GM19467 (cell line): Measurements from ENCODE around the gene BCL2.

Experiments used
- ATAC-seq: cut with Tn5 transposase; IDR thresholded peaks from one replicate; pipeline ENCODE4 v1.9.1; 2021; ENCODE audit warnings: mild to moderate bottlenecking, moderate library complexity; ENCODE audit not compliant: unreplicated experiment

The BCL2 gene

DNA sequence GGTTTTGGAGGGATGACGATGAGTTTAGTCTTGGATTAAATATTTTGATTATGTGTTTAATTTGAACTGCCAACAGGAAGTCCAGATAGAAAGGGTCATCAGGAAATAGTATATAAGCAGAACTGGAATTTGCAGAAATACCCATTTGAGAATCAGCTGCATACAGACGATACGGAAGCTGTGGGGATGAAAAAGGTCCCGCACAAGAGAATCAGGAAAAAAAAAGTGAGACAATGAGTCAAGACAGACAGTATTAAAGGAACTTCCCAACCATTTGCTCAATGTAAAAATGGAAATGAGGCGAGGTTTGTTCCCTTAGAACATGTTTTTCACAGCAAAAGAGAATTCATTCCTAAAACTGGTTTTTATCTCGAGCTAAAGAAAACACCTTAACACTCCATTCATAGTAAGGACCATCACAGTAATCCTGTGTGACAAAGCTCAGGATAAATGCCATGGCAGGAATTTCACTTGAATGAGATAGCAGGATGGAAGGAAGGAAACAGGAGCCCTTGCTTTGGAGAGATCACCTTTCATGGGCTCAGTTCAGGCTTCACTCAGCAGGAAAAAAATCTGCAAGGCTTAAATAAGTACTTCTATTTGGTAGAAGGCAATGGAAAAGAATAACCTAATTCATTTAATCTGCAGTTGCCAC is 29.3 kb downstream of the BCL2 start:
- ATAC-seq = no peak

DNA sequence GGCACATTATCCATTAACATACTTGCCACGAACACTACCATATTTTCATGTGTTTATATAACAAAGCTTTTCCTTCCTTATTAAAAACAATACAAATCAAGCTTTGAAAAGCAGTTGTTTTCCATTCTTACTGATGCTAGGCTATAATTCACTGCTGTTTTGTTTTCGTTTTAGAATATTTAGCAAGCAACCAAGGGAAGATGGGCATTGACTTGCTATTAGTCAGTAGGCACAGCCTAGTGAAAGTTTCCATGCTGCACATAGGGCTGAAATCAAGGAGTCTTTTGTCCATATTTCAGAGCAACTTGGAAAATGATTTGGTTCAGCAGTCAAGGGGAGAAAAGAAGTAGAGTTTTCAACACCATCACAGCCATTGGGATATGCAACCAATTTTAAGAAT is 31.3 kb downstream of the BCL2 start:
- ATAC-seq = no peak

DNA sequence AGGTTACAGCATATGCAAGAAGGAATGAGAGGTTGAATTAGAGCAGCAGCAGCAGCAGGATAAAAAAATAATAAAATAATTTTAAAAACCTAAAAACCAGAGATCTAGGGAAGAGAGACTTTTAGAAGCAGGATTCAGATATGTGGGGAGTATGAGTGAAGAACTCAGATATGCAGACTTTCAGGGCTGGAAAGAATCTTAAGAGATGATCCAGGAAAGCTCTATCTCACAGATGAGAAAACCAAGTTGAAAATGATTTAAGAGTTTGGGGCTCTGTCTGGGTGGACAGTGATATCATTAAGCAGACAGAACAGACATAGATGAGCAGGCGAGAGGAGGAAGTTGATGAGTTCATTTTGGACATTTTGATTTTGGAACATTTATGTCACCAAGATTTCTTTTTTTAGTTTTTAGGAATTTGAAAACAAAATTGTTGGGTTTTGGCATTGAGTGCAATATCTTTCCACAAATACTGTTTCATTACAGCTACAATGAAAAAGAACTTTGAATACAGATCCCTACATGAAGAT is 31.8 kb downstream of the BCL2 start:
- no peak for ATAC-seq

DNA sequence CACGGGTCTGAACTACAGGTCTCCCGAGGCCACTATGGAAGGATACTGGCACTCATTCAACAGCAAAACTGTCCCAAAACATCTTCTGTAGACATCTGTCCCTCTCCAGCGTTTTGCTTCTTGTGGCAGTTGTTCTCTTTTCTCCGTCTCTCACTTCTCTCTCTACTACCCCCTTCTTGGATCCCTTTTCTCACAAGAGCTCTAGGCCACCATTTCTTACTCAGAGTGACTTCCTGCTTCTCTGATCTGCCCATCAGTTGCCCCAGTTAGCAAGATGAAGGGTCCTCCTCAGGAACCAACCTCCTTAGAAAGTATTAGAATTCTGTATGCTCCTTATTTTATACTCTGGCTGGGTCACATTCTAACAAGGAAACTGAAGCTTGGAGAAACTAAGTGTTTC is 32.6 kb downstream of the BCL2 start:
- no peak for ATAC-seq

DNA sequence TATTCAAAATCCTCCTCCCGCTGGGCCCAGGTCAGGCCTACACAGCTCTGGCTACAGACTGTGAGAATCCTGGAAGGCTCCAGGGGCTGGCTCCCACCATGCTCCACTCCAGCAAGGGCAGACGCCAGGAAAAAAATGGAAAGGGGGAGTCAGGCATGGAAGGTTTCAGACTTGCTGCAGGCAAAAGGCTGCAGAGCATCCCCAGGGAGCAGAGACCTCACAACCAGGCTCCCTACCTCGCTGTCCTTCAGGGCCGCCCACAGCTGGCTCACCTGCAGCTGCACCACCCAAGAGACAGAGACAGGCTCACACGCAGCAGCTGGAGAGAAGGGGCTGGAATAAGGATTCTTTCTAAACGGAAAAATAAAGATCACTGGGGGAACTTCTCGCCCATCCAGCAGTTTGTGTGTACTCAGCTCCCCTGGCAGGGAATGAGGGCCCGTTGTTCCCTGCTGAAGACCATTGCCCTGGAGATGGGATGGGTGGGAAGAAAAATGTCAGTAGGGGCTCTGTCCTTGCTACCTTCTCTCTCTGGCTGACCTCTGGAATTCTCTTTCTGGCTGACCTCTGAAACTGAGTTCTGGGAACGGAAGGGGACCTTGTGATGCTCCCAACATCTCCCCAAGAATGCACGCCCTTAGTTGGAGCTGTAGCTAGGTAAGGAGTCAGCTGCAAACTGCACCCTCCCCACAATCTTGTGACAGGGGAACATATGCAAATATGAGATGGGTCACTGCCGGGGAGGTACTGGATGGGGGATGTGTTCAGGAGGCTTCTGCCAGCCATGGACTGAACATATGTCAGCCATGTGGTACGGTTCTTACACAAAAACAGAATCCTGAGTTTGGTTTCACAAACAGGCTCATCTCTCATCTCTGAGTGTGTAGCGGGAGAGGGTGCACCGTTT is 34.5 kb downstream of the BCL2 start:
- peak; percentile 95 for ATAC-seq

DNA sequence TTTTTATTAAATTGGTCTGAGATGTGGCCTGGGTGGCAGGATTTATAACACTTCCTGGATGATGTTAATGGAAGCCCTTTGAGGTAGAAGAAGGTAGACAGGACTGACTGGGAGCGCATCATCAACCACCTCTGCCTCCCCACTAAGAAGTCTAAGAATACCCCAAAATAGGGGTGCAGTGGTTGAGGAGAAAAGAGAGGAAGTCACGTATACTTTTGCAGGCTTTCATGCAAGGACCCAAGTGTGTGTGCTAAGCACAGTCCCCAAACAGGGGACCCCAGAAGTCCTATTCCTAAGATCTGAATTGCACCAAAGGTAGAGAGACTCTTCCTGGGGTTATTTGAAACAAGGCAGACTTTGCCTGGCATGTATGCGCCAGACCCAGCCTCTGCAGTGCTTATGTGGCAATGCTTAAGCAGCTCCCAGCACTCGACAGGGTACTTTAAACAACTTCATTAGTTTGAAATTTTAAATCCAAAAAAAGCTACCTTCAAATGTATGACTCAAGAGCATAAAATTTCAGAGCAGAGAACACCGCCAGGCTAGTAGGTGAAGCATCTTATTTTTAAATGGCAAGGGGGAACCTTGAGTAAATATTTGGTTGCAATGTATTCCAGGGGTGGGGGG is 35.3 kb downstream of the BCL2 start:
- no peak for ATAC-seq

DNA sequence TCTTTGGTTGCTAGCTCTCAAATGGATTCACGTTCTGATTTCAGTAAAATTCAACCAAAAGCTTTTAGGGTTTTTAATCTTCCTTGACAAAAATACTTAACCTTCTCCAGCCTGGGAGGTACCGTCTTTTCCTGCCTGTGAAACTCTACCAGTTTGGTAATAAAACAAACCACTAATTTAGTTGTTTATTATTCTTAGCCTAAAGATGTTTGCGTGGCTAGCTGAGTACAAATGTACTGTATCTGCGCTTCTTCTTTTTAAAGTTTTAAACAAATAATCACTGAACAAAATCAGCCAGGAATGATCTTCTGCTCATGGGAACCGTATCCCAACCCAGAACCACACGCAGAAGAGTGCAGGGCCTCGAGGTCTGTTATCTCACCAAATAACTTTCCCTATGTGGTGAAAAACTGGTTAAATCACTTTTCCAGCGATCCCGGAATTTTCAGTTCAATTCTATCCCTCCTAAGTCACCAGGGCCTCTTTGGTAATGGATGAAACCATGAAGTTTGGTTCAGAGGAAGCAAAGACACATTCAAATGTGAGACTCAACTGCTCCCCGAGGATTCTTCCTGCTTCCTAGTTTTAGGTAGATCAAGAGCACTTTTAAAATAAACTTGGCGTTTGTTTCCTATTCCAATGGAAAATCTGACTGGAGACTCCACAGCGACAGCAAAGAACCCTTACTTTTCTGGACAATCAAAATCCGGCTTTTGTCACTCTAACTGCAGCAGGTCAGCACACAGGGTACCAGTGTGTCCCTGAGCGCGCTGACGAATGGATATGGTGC is 36.1 kb downstream of the BCL2 start:
- ATAC-seq = no peak

DNA sequence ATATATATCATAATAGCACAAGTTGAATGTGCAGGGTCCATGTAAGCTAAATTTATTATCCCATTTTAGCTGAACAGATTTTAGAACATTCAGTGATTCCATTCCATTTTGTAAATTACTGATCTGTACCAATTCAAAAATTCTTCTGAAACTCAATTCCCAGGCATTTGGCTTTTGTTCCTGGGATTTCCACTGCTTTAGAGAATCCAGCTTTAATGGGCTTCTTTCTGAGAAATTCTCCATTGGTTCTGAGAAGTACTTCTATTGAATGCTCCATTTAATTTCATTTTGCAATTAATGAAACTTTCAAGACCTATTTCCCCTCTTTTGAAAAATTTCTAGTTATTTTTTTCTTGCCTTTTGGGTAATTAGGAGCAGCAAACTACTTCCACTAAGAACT is 36.8 kb downstream of the BCL2 start:
- no peak for ATAC-seq

DNA sequence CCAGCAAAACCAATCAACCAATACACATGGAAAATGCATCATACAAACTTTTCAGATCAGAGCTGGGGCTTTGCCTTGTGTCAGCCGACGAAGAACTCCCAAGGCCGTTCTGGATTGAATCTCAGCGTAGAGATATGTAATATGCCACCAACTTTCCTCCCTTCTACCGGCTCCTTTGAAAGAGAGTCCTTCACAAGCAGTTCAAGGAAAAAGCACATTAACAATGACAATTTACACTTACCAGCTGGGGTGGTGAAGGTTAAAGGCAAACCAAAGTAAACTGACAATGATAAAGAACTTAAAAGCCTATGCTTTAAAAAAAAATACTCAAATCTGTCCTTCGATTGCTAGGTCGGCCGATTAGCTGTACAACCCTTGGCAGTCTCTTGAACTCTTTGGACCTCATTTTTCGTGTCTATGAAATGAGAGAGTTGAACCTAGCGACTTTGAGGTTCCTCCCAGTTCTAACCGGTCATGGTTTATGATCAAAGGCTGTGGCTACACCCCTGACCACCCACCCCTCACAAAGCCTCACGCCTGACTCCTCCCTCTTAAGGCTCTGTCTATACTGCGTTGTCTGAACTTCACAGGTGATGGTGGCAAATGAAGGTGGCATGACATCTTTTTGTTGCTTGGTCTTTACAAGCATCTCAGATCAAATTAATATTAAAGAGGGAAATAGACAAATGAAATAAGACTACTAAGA is 46.2 kb downstream of the BCL2 start:
- ATAC-seq = no peak

DNA sequence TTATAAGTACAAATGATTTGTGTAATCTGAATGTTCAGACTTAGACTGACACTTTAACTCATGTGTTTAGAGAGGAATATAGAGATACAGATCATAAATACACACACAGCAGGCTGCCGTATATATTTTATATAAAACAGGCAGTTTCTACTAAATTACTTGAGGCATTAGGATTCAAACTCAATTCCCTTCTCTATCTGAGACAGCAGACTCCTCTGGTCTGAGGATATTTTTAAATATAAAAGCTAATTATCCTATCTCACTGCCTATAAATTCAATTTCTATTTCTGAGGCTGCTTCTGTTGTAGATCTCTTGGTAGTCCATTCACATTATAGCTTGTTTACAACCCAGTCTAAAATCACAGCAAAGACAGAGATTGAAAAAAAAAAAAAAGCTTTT is 46.9 kb downstream of the BCL2 start:
- no peak for ATAC-seq

DNA sequence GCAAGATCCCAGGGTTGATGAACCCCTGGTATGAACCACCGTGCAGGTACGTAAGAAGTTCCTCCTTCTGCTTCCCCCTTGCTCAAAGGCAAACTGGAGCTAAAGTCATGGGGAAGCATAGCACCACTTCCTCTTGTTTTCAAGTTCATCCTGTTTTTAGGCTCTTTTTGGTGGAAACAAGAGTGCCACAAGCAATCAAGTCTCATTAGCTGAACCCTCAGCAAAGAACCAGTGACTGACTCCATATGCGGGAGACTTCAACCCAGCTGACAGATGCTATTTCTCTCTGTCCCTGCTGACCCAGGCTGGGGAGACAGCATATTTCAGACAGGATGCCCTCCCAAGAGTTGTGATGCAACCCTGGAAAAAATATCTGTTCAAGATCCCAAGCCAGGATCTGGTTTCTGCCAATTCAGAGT is 47.7 kb downstream of the BCL2 start:
- ATAC-seq = no peak

DNA sequence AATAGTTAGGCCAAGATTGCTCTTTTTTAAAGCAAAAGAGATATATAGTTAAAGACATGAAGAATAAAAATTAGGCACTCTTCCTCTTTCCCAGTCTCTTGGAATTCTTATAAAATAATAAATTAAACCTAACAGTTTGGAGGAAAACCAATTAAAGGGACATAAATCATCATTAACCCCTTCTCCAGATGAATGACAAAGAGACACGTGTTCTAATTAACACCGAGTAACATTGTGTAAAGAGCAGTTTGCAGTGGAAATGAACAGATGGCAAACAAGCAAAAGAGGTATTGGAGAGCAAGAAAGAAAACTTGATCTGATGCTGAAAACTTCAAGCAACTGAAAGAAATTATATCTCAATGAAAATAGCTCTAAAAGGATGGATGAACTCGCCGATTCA is 48.4 kb downstream of the BCL2 start:
- no peak for ATAC-seq

DNA sequence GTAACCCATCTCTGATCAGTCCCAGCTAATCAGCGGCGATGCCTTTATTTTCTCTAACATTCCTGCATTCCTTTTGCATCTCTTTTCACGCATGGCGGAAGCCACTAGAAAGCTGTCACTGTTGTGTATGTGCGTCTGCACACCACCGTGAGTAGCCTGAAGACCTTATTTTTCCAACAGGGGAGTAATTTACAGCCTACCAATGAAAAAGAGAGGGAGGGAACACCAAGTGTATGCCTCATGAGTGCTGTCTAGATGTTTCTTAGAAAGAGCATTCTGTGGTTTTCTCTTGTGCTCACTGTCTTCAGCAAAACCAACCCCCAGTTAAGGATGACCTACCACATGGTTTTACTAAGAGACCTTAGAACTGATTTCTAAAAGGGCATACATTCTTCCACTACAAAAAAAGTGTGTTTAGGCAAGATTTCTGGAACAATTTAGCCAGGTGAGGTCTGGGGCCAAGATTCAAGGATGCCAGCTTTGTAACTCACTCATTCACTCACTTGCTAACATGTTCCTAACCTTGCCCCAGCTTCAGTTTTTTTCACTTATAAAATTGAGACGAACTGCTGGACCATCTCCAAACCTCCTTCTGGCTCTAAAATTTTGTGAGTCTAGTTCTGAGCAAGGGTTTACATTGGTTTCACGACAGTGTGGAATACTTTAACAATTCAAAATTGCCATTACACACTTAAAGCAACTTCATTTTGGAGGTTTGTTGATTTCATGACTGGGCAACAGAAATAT is 51.4 kb downstream of the BCL2 start:
- no peak for ATAC-seq

DNA sequence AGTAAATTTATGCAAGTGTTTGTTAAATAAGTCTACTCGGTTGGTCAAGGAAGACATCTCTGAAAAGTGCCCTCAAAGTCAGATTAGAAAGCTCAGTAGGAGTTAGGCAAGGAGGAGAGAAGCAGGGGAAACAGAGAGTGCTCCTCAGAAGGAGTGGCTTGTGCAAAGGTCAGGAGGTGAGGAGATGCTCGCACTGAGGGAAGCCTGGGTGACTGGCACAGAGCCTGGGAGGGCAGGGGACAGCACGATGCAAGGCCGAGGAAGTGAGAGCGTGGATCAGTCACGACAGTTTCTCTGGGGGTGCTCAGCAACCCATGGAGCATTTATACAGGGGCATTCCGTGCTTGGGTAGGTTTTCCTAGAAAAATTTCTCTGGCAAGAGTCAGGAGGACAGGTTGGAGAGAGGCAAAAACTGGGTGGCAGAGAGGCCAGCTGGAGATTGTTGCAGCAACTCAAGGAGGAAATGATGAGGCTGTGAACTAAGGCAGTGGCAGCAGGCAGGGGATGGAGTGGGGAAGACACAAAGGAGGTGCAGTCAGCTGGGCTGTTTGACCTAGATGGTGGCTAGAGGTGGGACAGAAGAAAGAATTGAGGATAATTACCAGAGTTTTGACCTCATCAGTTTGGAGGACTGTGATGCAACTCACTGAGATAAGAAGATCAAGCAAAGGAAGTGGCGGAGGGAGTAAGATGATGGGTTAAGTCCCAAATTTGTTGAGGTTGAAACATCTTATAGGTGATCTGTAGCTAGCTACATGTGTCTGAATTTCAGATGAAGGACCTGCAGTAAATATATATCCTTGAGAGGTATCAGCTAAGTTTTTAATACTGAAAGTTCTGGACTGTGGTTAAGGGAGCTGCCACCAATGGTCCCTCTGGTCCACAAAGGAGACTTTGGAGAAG is 52.4 kb downstream of the BCL2 start:
- ATAC-seq = no peak

DNA sequence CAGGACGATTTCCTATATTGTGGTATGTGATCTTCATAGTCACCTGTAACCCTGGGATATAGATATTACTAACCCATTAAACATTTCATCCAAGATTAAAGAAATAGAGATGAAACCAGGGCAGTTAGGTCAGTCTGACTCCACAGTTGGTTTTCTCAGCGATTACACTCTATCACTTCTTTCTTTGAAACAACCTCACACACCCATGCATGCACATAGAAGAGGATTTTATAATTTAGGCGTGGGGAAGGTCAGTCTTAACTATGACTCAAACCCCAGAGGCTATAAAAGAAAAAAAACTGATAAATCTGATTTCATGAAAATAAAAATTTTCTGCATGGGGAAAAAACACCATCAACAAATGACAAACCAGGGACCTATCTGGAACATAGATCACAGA is 54.2 kb downstream of the BCL2 start:
- no peak for ATAC-seq

DNA sequence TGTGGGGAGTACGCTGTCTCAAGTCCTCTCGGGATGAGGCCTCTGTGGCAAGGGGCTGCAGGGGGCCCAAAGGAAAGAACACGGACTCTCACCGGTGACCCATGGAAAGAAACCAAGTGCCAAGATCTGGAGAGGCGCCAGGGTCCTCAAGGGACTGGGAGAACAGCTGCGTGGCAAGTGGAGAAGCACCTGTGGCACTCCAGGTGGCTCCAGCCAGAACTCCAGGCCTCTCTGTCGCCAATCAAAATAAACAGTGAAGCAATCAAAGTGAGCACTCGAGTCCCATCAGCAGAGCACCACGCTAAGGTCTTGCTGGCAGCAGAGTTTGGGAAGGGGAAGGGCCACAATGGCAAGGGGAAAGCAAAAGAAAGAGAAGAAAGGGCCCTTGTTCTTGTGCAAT is 54.7 kb downstream of the BCL2 start:
- ATAC-seq = no peak

DNA sequence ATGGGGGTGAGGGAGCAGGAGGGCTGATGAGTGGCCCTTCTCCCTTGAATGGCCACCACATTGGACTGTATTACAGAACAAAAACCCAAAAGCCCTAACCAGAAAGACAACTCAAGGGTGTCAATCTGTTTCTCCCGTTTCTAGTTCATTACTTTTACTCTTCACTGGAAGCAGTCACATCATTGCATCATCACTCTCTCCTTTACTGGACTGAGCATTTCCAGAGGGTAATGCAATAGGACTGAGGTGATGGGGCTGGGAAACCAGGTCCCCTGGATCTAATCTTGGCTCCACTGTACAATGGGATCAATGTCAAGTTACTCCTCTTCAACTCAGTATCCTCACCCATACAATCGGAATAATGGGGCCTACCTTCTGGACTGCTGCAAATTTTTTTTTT is 56.1 kb downstream of the BCL2 start:
- no peak for ATAC-seq
